Urinary bladder (tissue), 4 donors: Measurements from ENCODE around the gene UBE2I. TPM values are rescaled to one million over a fixed set of nuclear protein-coding genes. Genes with fewer than 3 reads are reported as not detected.
A peak's percentile ranks its signal among the peaks of the same experiment; 100 is the strongest.

ENCODE experiments used
- DNase-seq: peaks from one replicate; pipeline ENCODE4 v3.0.0-alpha.2; 2015; ENCODE audit errors: extremely low spot score
- H3K27ac ChIP-seq: one replicate; pipeline ENCODE4 v1.5.1; 2013; ENCODE audit warnings: low read depth, mild to moderate bottlenecking, moderate library complexity
- H3K36me3 ChIP-seq: one replicate; pipeline ENCODE4 v1.6.1; 2013; ENCODE audit warnings: mild to moderate bottlenecking, moderate library complexity; ENCODE audit not compliant: insufficient read depth
- H3K4me1 ChIP-seq: one replicate; pipeline ENCODE4 v1.6.1; 2013; ENCODE audit warnings: mild to moderate bottlenecking, moderate library complexity; ENCODE audit not compliant: insufficient read depth
- H3K4me3 ChIP-seq: one replicate; pipeline ENCODE4 v1.5.1; 2013; ENCODE audit warnings: low read depth, low read length
- WGBS: extraction: QIAGEN DNeasy Blood & Tissue Kit; methylation state at CpG from one replicate; pipeline ENCODE4 v1.1.7; 2013; 5-methylcytosine and 5-hydroxymethylcytosine counted together
- polyA plus RNA-seq: library from polyadenylated mRNA; stranded (reverse); fragments of 200-250 nt; gene quantifications from one replicate; pipeline ENCODE4 v1.2.3, GENCODE V29; 2013
- total RNA-seq: library from RNA; depleted of rRNA; stranded (reverse); fragments of >200 nt; gene quantifications from one replicate; pipeline ENCODE4 v1.2.3, GENCODE V29; 2014
- donor health status: healthy with polysubstance abuse.
- donor health status: healthy.

UBE2I gene
- total and polyA plus RNA-seq, 2 donors, result 41.9 to 84.1 TPM

- Histone ChIP-seq H3K4me3 (no peak overlapping the region), H3K36me3 (no peaks in the 10 kb centered on the region), H3K27ac (no peak overlapping the region), H3K4me1 (no peaks in the 10 kb centered on the region)
- WGBS, result 73% methylated on average over 34 of the region's 34 CpGs
- DNase-seq, result no peak
Measured at GRCh38 chr16:1346422-1347285, 37.2 kb downstream of the UBE2I start.

GRCh38 chr16:1347286-1347855 is 37.9 kb downstream of the UBE2I start:
- Histone ChIP-seq H3K27ac (no peak overlapping the region), H3K4me3 (no peak overlapping the region), H3K4me1 (no peaks in the 10 kb centered on the region), H3K36me3 (no peaks in the 10 kb centered on the region)
- DNase-seq, result no peak
- 84% methylated on average over 31 of the region's 31 CpGs for WGBS

GRCh38 chr16:1347962-1348361 is 38.5 kb downstream of the UBE2I start:
- Histone ChIP-seq H3K4me1 (no peaks in the 10 kb centered on the region), H3K36me3 (no peaks in the 10 kb centered on the region), H3K4me3 (no peak overlapping the region), H3K27ac (no peak overlapping the region)
- 90% methylated on average over 29 of the region's 29 CpGs for WGBS
- no peak for DNase-seq

DNA sequence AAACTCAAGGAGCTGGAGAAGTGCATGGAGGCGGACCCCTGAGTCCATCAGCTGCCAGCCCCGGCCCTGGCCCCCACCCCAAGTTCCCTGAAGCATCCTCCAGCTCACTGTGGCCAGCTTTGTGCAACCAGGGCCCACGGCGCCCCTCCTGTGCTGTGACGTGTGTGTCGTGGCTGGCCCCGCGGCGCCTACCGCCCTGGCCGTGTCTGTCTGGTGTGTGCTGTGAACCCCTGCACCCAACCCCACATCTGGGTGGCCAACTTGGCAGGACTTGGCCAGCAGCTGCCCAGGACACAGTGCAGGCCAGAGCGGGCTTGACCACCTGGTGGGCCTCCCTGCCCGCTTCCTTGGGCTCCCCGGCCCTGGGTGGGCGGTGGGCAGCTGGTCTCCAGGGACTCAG is 39.0 kb downstream of the UBE2I start:
- Histone ChIP-seq H3K4me3 (no peak overlapping the region), H3K36me3 (no peaks in the 10 kb centered on the region), H3K27ac (no peak overlapping the region), H3K4me1 (peaks cover 1% of the 10 kb centered on the region)
- 93% methylated on average over 15 of the region's 15 CpGs for WGBS
- DNase-seq, result no peak

- 84% methylated on average over 14 of the region's 14 CpGs for WGBS
- Histone ChIP-seq H3K4me1 (peaks cover 1% of the 10 kb centered on the region), H3K36me3 (no peaks in the 10 kb centered on the region), H3K4me3 (no peak overlapping the region), H3K27ac (no peak overlapping the region)
- DNase-seq, result no peak
Measured at GRCh38 chr16:1348926-1349325, 39.5 kb downstream of the UBE2I start.

DNA sequence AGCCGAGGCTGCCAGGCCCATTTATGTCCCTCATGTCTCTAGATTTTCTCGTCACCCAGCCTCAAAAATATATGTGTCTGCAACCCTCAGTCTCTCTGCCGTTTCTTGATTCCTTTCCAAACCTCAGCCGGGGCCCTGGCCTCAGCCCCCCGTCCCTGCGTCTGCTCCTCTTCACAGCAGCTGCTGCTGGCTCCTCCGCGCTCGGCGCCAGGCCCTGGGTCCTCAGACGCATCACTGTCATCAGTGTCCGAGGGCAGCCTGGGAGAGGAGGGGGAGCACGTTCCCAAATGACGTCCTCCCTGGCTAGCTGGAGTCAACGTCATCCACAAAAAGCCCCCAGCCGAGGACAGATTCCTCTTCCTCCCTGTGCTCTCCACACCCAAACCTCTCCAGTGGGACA is 39.9 kb downstream of the UBE2I start:
- DNase-seq, result no peak
- WGBS, result 84% methylated on average over 16 of the region's 16 CpGs

DNA sequence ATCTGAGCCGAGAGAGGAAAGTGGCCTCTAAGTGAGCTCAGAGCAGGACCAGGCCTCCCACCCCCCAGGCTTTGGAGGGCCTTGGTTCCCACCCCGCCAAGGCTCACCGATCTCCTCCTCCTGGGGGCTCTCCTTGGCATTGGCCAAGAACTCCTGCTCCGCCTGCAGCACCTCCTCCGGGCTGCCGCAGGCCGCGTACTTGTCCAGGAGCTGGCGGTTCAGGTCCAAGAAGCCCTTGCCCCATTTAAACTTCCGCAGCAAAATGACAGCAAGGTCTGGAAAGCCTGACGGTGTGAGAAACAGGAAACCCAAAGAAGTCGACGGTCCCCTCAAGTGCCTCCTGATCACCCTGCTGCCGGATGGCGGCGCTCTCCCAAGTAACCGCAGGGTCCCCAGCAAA is 40.5 kb downstream of the UBE2I start:
- Histone ChIP-seq H3K27ac (no peak overlapping the region), H3K36me3 (no peaks in the 10 kb centered on the region), H3K4me1 (peaks cover 1% of the 10 kb centered on the region), H3K4me3 (no peak overlapping the region)
- DNase-seq, result no peak
- 94% methylated on average over 17 of the region's 17 CpGs for WGBS

More for the DNA sequence above, 39.9 kb downstream of the UBE2I start:
- Histone ChIP-seq H3K4me1 (peaks cover 1% of the 10 kb centered on the region), H3K4me3 (no peak overlapping the region), H3K36me3 (no peaks in the 10 kb centered on the region), H3K27ac (no peak overlapping the region)

GRCh38 chr16:1350691-1351090 is 41.3 kb downstream of the UBE2I start:
- Histone ChIP-seq H3K36me3 (no peaks in the 10 kb centered on the region), H3K27ac (no peak overlapping the region), H3K4me1 (peaks cover 1% of the 10 kb centered on the region), H3K4me3 (peak overlapping the region; percentile 90)
- DNase-seq, result no peak
- 84% methylated on average over 19 of the region's 19 CpGs for WGBS

- WGBS, result under 1% methylated on average over 35 of the region's 35 CpGs
- H3K36me3 ChIP-seq, result no peaks in the 10 kb centered on the region
- DNase-seq, result no peak
- H3K4me3 ChIP-seq, result peak overlapping the region; percentile 90
- H3K4me1 ChIP-seq, result peaks cover 1% of the 10 kb centered on the region
- no peak overlapping the region for H3K27ac ChIP-seq
Measured at GRCh38 chr16:1351215-1351581, 41.8 kb downstream of the UBE2I start.

DNA sequence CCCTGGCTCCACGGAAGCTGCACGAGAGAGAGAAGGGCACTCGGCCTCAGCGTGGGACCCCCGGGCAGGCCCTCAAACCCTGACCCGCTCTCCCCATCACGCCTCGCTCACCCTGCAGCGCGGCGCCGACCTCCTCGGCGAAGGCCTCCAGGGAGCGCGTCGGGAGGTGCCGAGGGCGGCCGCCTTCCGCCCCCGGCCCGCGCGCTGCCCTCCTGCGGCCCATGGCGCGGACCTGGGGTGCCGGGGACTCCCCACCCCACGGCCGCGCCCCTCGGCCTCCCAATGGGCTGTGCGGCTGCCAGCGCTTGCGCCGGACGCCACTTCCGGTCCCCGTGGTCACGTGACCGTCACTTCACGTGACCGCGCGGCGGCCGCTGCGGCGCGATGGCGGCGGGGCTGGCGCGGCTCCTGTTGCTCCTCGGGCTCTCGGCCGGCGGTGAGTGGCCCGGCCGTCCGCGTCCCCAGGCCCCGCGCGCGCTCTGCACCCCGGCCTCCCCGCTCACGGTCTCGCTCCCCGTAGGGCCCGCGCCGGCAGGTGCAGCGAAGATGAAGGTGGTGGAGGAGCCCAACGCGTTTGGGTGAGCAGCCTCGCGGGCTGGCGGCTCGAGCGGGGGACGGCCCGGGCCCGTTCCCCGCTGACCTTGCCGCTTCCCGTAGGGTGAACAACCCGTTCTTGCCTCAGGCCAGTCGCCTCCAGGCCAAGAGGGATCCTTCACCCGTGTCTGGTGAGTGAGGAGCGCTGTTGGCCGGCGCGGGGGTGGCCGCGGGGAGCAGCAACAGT is 42.3 kb downstream of the UBE2I start, which contains the start of the genes GNPTG and TSR3:
Gene GNPTG, plus strand, starts transcription at position 350 of the 781 bp plus-strand sequence. Its CDS starts 35 bp downstream, at position 385.
Gene TSR3, minus strand, starts transcription at position 297 of the 781 bp plus-strand sequence. Its CDS starts 74 bp downstream, at position 223.
- under 1% methylated on average over 98 of the region's 98 CpGs for WGBS
- no peak for DNase-seq
- H3K36me3 ChIP-seq, result no peaks in the 10 kb centered on the region
- peaks cover 1% of the 10 kb centered on the region for H3K4me1 ChIP-seq
- peak within 1 kb of the TSS; percentile 90 for H3K4me3 ChIP-seq
- H3K27ac ChIP-seq, result no peak within 1 kb of the TSS

- DNase-seq, result no peak
- Histone ChIP-seq H3K36me3 (no peaks in the 10 kb centered on the region), H3K4me3 (no peak overlapping the region), H3K27ac (no peak overlapping the region), H3K4me1 (peaks cover 1% of the 10 kb centered on the region)
- WGBS, result 89% methylated on average over 49 of the region's 49 CpGs
Measured at GRCh38 chr16:1354815-1355540, 45.5 kb downstream of the UBE2I start.

GRCh38 chr16:1355591-1355990 is 46.2 kb downstream of the UBE2I start:
- H3K36me3 ChIP-seq, result no peaks in the 10 kb centered on the region
- no peak overlapping the region for H3K4me3 ChIP-seq
- H3K27ac ChIP-seq, result no peak overlapping the region
- peaks cover 1% of the 10 kb centered on the region for H3K4me1 ChIP-seq
- DNase-seq, result no peak
- 84% methylated on average over 15 of the region's 15 CpGs for WGBS
